Fibroblast of upper back skin (primary cell): ENCODE measurements around the gene HOXA7.

Experiments
- DNase-seq: peaks from one replicate; pipeline ENCODE4 v3.0.0-alpha.2; 2013

HOXA7 gene

GRCh38 chr7:27180431-27181420 lies 24.3 kb upstream of the HOXA7 start:
- DNase-seq = no peak

GRCh38 chr7:27179503-27180430 lies 23.3 kb upstream of the HOXA7 start:
- peak; percentile 59 for DNase-seq

- DNase-seq = no peak
These were observed 22.6 kb upstream of the HOXA7 start for GRCh38 chr7:27179030-27179429.

- DNase-seq = no peak
These were observed 21.9 kb upstream of the HOXA7 start for GRCh38 chr7:27178366-27178765.

DNA sequence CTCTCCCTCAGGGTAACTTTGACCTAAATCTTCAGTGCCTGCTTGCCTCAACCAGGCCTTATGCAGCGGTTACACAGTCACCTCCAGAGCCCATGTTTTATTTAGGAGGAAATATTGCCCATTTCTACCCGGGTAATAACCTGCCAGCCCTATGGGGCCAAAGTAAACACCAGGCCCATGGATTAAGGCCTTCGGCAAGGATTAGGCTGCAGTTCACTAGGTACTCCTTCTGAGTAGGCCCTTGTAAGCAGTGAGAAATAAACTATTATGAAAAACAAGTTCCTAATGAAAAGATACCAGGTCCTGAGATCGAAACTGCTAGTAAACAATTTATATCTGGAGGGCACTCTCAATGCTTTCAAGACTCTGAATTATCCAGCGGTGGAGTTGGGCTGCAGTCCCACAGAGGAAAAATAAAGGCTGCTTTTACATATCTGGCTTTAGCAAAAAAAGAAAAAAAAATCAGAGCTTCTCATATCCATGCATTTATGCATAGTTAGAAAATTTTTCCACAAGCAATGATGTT lies 21.4 kb upstream of the HOXA7 start:
- no peak for DNase-seq

GRCh38 chr7:27176962-27177794 lies 20.7 kb upstream of the HOXA7 start:
- DNase-seq = no peak

GRCh38 chr7:27176524-27176845 lies 20.0 kb upstream of the HOXA7 start:
- DNase-seq = no peak

DNA sequence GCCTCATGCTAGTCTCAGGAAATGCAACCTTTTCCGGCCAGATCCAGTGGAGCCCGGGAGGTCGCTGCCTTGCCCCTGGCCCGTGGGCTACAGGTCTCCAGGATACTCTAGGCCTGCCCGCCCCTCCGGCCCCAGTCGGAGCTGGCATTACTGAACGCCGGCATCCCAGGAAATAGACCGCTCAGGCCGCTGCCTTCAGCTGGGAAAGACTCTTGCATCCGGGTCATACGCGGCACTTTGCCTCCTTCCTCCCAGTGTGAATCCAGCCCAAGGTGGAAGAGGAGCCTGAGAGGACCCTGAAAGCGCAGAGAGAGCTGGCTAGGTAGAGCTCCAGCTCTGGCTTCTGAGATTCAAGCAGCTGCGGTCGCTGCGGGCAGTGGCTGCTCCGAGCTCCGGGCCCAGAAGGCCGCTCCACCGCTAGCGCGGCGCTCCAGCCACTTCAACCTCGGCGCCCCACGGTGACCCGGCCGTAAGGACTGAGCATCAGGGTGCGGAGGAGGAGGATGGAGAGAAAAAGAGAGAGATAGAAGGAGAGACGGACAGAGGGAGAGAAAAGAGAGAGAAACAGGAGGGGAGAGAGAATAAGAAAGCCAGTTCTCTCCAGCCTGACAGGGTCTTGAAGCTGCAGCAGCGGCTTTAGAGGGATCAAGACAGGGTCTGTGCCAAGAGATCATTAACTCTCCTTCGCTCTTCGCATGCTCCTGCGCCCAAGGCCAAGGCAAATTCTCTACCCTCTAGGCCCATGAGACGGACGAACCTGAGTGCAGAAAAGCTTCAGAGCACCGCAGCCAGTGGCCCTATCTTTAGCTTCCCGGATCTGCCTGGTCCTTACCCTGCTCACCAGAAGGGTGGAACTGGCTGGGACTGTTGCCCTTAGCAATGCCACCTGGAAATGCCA lies 19.4 kb upstream of the HOXA7 start:
- no peak for DNase-seq

- no peak for DNase-seq
These were observed 18.6 kb upstream of the HOXA7 start for GRCh38 chr7:27174874-27175625.

GRCh38 chr7:27173956-27174873 lies 17.7 kb upstream of the HOXA7 start, which contains the start of gene HOXA10:
TSS of gene HOXA10 (minus strand) at chr7:27174320. CDS start at chr7:27174306, 14 bp downstream.
- DNase-seq = no peak

DNA sequence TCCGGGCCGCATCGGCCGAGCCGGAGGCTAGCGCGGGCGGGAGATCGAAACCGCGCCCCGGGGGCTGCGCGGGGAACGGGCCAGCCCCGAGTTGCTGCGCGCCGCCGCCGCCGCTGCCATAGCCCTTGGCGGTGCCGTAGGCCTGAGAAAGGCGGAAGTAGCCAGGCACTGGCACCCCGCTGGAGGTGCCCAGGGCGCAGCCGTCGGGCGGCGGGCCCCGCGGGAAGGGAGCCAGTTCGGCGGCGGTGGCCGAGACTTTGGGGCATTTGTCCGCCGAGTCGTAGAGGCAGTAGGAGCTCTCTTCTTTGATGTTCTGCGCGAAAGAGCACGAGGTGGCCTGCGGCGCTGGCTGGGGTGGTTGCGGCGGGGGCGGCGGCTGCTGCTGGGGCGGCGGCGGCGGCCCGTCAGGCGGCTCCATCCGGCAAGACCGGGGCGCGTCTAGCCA lies 17.1 kb upstream of the HOXA7 start:
- DNase-seq = no peak

DNA sequence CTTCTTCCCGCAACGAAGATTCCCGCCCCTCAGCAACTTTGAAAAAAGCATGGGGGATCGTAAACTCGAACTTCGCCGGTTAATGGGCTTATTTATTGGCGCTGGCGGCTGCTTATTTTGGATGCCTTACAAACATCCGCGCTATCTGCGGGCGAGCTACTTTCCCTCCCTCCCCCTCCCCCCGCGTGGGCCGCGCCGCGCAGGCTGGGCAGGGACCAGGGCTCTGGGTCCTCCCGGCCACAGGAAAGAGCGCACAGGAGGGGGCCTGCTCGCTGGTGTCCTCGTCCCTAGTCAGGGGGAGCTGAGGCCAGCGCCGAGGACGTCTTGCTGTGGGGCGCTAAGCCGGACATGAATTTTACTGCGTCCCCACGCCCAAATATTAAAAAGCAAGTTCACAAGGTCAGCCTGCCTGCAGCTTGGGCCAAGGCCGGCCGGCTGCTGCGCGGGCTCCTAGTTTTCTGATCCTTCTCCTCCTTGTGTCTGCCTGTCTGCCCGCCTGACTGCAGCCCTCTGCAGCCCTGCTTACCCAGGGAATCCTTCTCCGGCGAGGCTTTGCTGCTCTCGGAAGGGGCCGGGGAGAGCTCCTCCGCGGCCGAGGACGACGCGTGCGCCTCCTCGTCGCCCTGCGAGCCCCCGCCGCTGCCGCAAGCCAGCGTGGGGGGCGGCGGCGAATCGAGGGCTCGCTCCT lies 16.5 kb upstream of the HOXA7 start:
- no peak for DNase-seq

DNA sequence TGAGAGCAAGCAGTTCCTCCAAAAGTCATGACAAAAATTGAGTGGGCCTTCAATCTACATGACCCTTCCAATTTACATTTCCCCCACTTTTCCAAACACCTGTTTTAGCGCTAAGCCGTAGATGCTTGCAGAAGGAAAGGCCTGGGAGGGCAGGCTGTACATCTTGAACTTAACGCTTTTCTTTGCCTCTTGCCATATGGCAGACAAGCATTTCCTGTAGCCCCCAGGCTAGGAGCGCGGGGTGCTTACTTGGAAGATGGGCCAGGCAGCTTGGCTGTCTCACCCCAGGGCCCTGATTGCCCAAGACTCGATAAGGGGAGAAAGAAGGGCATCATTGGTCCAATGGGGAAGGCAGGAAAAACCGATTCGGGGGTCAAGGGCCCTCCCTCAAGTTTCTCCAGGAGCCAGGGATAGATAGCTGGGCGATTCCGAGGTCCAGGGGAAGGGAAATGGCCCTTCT lies 15.9 kb upstream of the HOXA7 start:
- no peak for DNase-seq

DNA sequence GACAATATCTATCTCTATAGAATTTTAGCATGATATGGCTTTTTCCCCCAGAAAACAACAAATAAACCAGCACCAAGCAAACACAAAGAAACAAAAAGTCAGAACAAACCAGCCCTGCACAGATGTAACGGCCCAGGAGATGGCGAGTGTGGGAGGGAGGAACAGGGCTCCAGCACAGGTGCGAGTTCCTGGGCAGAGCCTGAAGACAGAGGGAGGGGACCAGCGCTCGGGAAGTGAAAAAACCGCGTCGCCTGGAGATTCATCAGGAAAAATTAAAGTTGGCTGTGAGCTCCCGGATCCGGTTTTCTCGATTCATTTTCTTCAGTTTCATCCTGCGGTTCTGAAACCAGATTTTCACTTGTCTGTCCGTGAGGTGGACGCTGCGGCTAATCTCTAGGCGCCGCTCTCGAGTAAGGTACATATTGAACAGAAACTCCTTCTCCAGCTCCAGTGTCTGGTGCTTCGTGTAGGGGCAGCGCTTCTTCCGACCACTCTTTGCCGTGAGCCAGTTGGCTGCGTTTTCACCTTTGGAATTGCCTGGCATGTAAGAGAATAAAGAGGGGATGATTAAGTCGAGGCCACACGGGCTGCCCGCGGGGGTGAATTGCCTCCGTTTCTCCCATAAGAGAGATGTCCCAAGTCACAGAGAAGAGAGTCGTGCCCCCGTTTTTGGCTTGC lies 15.3 kb upstream of the HOXA7 start:
- DNase-seq = no peak

DNA sequence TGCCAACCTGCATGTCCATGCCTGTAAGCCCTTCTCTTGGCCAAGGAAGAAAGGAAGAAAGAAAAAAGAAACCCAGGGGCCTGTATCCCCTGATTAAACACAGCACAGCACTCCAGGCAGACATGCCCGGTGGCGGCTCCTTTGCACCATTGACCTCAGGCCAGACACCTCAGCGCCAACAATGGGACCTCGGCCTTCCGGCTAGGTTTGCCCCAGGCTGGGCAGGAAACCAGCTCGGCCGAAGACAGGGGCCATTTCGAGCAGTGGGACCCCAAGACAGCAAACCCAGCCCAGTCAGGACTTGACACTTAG lies 14.8 kb upstream of the HOXA7 start:
- no peak for DNase-seq

GRCh38 chr7:27170426-27171324 lies 14.2 kb upstream of the HOXA7 start:
- DNase-seq = no peak
